Small intestine (tissue), 7 donors: ENCODE results near the gene FBXW8. TPM values are rescaled to one million over a fixed set of nuclear protein-coding genes. Genes with fewer than 3 reads are reported as not detected.

ENCODE experiments used
- DNase-seq, 2 donors: peaks; one replicate each; pipeline versions ENCODE4 v3.0.0 to v3.0.0-alpha.2; 2013
- FAIRE-seq: peaks from 2 replicates; lab custom pipeline; 2012; peaks lifted over from hg19 to GRCh38; lab: Jason Lieb, UNC
- H3K27ac ChIP-seq, 3 donors: one replicate each; pipeline ENCODE4 v1.5.1; 2013; ENCODE audit warnings: low read length in 2 of 3, mild to moderate bottlenecking in 2 of 3, control low read depth in 1 of 3, inconsistent platforms in 1 of 3, low read depth in 1 of 3, moderate library complexity in 1 of 3
- H3K27me3 ChIP-seq, 3 donors: one replicate each; pipeline ENCODE4 v1.6.1; 2013; ENCODE audit warnings: low read length in 3 of 3, inconsistent platforms in 1 of 3; ENCODE audit not compliant: control insufficient read depth in 3 of 3, insufficient read depth in 3 of 3
- H3K36me3 ChIP-seq, 3 donors: one replicate each; pipeline ENCODE4 v1.6.1; 2013; ENCODE audit warnings: low read length in 3 of 3, inconsistent platforms in 1 of 3, low read depth in 1 of 3, mild to moderate bottlenecking in 1 of 3, moderate library complexity in 1 of 3; ENCODE audit not compliant: control insufficient read depth in 3 of 3, insufficient read depth in 2 of 3
- H3K4me1 ChIP-seq, 3 donors: one replicate each; pipeline ENCODE4 v1.6.1; 2013; ENCODE audit warnings: low read length in 2 of 3, inconsistent platforms in 1 of 3, low read depth in 1 of 3, mild to moderate bottlenecking in 1 of 3, moderate library complexity in 1 of 3; ENCODE audit not compliant: control insufficient read depth in 3 of 3, insufficient read depth in 2 of 3
- H3K4me3 ChIP-seq, 3 donors: one replicate each; pipeline ENCODE4 v1.5.1; 2013; ENCODE audit warnings: low read length in 3 of 3, control low read depth in 1 of 3, inconsistent platforms in 1 of 3, low read depth in 1 of 3, mild to moderate bottlenecking in 1 of 3, moderate library complexity in 1 of 3
- H3K9me3 ChIP-seq, 2 donors: one replicate each; pipeline ENCODE4 v1.6.1; 2013; ENCODE audit warnings: low read depth in 1 of 2, low read length in 1 of 2; ENCODE audit not compliant: control insufficient read depth in 2 of 2, insufficient read depth in 1 of 2
- WGBS, 3 donors: extraction: QIAGEN DNeasy Blood & Tissue Kit; methylation state at CpG; one replicate each; pipeline ENCODE4 v1.1.7; 2013; 5-methylcytosine and 5-hydroxymethylcytosine counted together
- polyA plus RNA-seq, 4 donors: library from polyadenylated mRNA; stranded (reverse) in 3 of 4; unstranded in 1 of 4; fragments of 200-250 nt in 3 of 4; fragments of 120-200 nt in 1 of 4; gene quantifications; one replicate each; pipeline versions ENCODE4 v1.2.1 to v1.2.3, GENCODE V29; 2013
- donor health status: healthy with polysubstance abuse.
- donor health status: control.
- donor health status: control.
- donor health status: Bipolar disorder and iron deficiency.
- donor health status: healthy.

The FBXW8 gene
- polyA plus RNA-seq, 4 donors: 1.1 to 13.1 (median 3.5) TPM

- DNase-seq: no peak
- Histone ChIP-seq H3K36me3 (peaks cover 0 to 4% (median 0%) of the 10 kb centered on the region in 3 donors), H3K27ac (no peak overlapping the region), H3K9me3 (no peaks in the 10 kb centered on the region), H3K4me3 (no peak overlapping the region), H3K4me1 (peaks cover 3 to 17% (median 3%) of the 10 kb centered on the region in 3 donors), H3K27me3 (no peaks in the 10 kb centered on the region)
- FAIRE-seq: no peak
- WGBS, 3 donors: 67 to 80% (median 70%) methylated on average over 2 of the region's 2 CpGs
Measured at GRCh38 chr12:116922194-116922897, 11.6 kb downstream of the FBXW8 start.

GRCh38 chr12:116924558-116925453 is 14.1 kb downstream of the FBXW8 start:
- H3K27ac ChIP-seq: no peak overlapping the region
- H3K9me3 ChIP-seq: no peaks in the 10 kb centered on the region
- DNase-seq (peak; percentile 13 to 55), FAIRE-seq (no peak)
- H3K4me1 ChIP-seq: peaks cover 0 to 7% (median 0%) of the 10 kb centered on the region in 3 donors
- WGBS, 3 donors: 69 to 74% (median 72%) methylated on average over 5 of the region's 5 CpGs
- H3K27me3 ChIP-seq: no peaks in the 10 kb centered on the region
- H3K4me3 ChIP-seq: no peak overlapping the region
- peaks cover 0 to 10% (median 2%) of the 10 kb centered on the region in 3 donors for H3K36me3 ChIP-seq

GRCh38 chr12:116926283-116927243 is 15.8 kb downstream of the FBXW8 start:
- no peaks in the 10 kb centered on the region for H3K27me3 ChIP-seq
- 77 to 84% (median 82%) methylated on average over 8 of the region's 8 CpGs for WGBS, 3 donors
- no peaks in the 10 kb centered on the region for H3K9me3 ChIP-seq
- H3K27ac ChIP-seq: no peak overlapping the region
- no peak for FAIRE-seq
- peaks cover 0 to 8% (median 2%) of the 10 kb centered on the region in 3 donors for H3K36me3 ChIP-seq
- no peak for DNase-seq
- no peak overlapping the region for H3K4me3 ChIP-seq
- no peaks in the 10 kb centered on the region for H3K4me1 ChIP-seq

GRCh38 chr12:116927244-116927940 is 16.6 kb downstream of the FBXW8 start:
- H3K27ac ChIP-seq: no peak overlapping the region
- no peak overlapping the region for H3K4me3 ChIP-seq
- FAIRE-seq: no peak
- no peaks in the 10 kb centered on the region for H3K9me3 ChIP-seq
- H3K27me3 ChIP-seq: no peaks in the 10 kb centered on the region
- WGBS, 3 donors: 75 to 78% (median 78%) methylated on average over 9 of the region's 9 CpGs
- no peak for DNase-seq
- H3K4me1 ChIP-seq: no peaks in the 10 kb centered on the region
- peaks cover 0 to 8% (median 2%) of the 10 kb centered on the region in 3 donors for H3K36me3 ChIP-seq

- Histone ChIP-seq H3K27ac (no peak overlapping the region), H3K4me1 (no peaks in the 10 kb centered on the region), H3K27me3 (no peaks in the 10 kb centered on the region), H3K9me3 (no peaks in the 10 kb centered on the region), H3K36me3 (peaks cover 2 to 8% (median 3%) of the 10 kb centered on the region in 3 donors), H3K4me3 (no peak overlapping the region)
- FAIRE-seq: no peak
- 93 to 97% (median 95%) methylated on average over 5 of the region's 5 CpGs for WGBS, 3 donors
- no peak for DNase-seq
Measured at GRCh38 chr12:116928504-116928903, 17.8 kb downstream of the FBXW8 start.

GRCh38 chr12:116929885-116930284 is 19.1 kb downstream of the FBXW8 start:
- Histone ChIP-seq H3K36me3 (peaks cover 3 to 8% (median 3%) of the 10 kb centered on the region in 3 donors), H3K9me3 (no peaks in the 10 kb centered on the region), H3K4me3 (no peak overlapping the region), H3K27me3 (no peaks in the 10 kb centered on the region), H3K27ac (no peak overlapping the region), H3K4me1 (no peaks in the 10 kb centered on the region)
- FAIRE-seq: peak; percentile 15
- DNase-seq: no peak

- H3K27me3 ChIP-seq: no peaks in the 10 kb centered on the region
- H3K4me1 ChIP-seq: no peaks in the 10 kb centered on the region
- H3K27ac ChIP-seq: no peak overlapping the region
- H3K9me3 ChIP-seq: no peaks in the 10 kb centered on the region
- H3K36me3 ChIP-seq: peaks cover 3 to 11% (median 3%) of the 10 kb centered on the region in 3 donors
- FAIRE-seq (no peak), DNase-seq (no peak)
- H3K4me3 ChIP-seq: no peak overlapping the region
Measured at GRCh38 chr12:116931665-116932064, 20.9 kb downstream of the FBXW8 start.
